Calu3 (cell line): ENCODE results near the gene CACNA1E. TPM values are rescaled to one million over a fixed set of nuclear protein-coding genes. Genes with fewer than 3 reads are reported as not detected.
"Not testable (repeated sequence)": the region's sequence is repeated elsewhere in the genome, so short reads cannot be mapped to it uniquely, and the experiment has no call there.

ENCODE experiments used
- BruUV-seq: library from RNA; stranded (reverse); fragments of 400-500 nt; replicated peaks from 2 replicates; lab custom pipeline; 2021; lab: Mats Ljungman, UMichigan
- CTCF ChIA-PET: fragments of 300-600 bp; sonication (Branson Sonifier 250); formaldehyde crosslinking; loops from one replicate; lab custom pipeline; 2022; ENCODE audit warnings: antibody characterized with exemption; lab: Charles Lee
- DNase-seq: peaks from one replicate; pipeline ENCODE4 v3.0.0; 2022
- H3K27ac Mint-ChIP-seq: one replicate; pipeline ENCODE4 v1.8.0; 2022; ENCODE audit warnings: mixed read lengths; ENCODE audit not compliant: unreplicated experiment
- H3K27me3 Mint-ChIP-seq: one replicate; pipeline ENCODE4 v1.8.0; 2022; ENCODE audit warnings: mixed read lengths; ENCODE audit not compliant: unreplicated experiment
- H3K36me3 Mint-ChIP-seq: one replicate; pipeline ENCODE4 v1.8.0; 2022; ENCODE audit warnings: mild to moderate bottlenecking, moderate library complexity, mixed read lengths; ENCODE audit not compliant: insufficient read depth, unreplicated experiment
- H3K4me1 Mint-ChIP-seq: one replicate; pipeline ENCODE4 v1.8.0; 2022; ENCODE audit warnings: mild to moderate bottlenecking, low read depth, mixed read lengths; ENCODE audit not compliant: unreplicated experiment
- H3K4me3 Mint-ChIP-seq: one replicate; pipeline ENCODE4 v1.8.0; 2022; ENCODE audit warnings: mild to moderate bottlenecking, low read depth, moderate library complexity, mixed read lengths; ENCODE audit not compliant: unreplicated experiment
- H3K9me3 Mint-ChIP-seq: one replicate; pipeline ENCODE4 v1.8.0; 2022; ENCODE audit warnings: low read depth, mixed read lengths; ENCODE audit not compliant: unreplicated experiment
- CTCF ChIP-seq: fragments of 200-600 bp; IDR thresholded peaks from one replicate; pipeline ENCODE4 v1.8.0; 2022; ENCODE audit warnings: antibody characterized with exemption; ENCODE audit not compliant: unreplicated experiment
- intact Hi-C: fragments of 100-400 bp; cut with micrococcal nuclease; formaldehyde crosslinking; loops from one replicate; pipeline ENCODE4 v1.10.0; 2022; ENCODE audit not compliant: unreplicated experiment
- total RNA-seq: library from RNA; stranded (reverse); gene quantifications from 2 replicates; pipeline ENCODE4 v1.2.3, GENCODE V29; 2022

CACNA1E gene
- total RNA-seq, 1 experiment from 2014 or later, result not detected

- H3K27me3 Mint-ChIP-seq, result no peaks in the 10 kb centered on the region
- TF ChIP-seq CTCF, result no peak
- CTCF ChIA-PET, result no interaction called here
- no peak for DNase-seq
- intact Hi-C loops, result no loop called here
- no peaks in the 10 kb centered on the region for H3K4me1 Mint-ChIP-seq
- H3K27ac Mint-ChIP-seq, result no peak overlapping the region
- no peaks in the 10 kb centered on the region for H3K36me3 Mint-ChIP-seq
- no TSS peak for BruUV-seq
- no peak overlapping the region for H3K4me3 Mint-ChIP-seq
- peaks cover 6% of the 10 kb centered on the region for H3K9me3 Mint-ChIP-seq
Observed at GRCh38 chr1:181818459-181818858, 335.1 kb downstream of the CACNA1E start.

GRCh38 chr1:181818943-181819342, 335.6 kb downstream of the CACNA1E start:
- CTCF ChIA-PET, result no interaction called here
- no peaks in the 10 kb centered on the region for H3K36me3 Mint-ChIP-seq
- DNase-seq, result no peak
- no peak for TF ChIP-seq CTCF
- H3K27ac Mint-ChIP-seq, result no peak overlapping the region
- no peak overlapping the region for H3K4me3 Mint-ChIP-seq
- no peaks in the 10 kb centered on the region for H3K27me3 Mint-ChIP-seq
- H3K9me3 Mint-ChIP-seq, result peaks cover 6% of the 10 kb centered on the region
- BruUV-seq, result no TSS peak
- no peaks in the 10 kb centered on the region for H3K4me1 Mint-ChIP-seq
- intact Hi-C loops, result no loop called here

GRCh38 chr1:181821701-181822100, 338.4 kb downstream of the CACNA1E start:
- CTCF ChIA-PET, result no interaction called here
- H3K4me1 Mint-ChIP-seq, result no peaks in the 10 kb centered on the region
- peaks cover 6% of the 10 kb centered on the region for H3K9me3 Mint-ChIP-seq
- no TSS peak for BruUV-seq
- no peaks in the 10 kb centered on the region for H3K36me3 Mint-ChIP-seq
- TF ChIP-seq CTCF, result no peak
- no peak overlapping the region for H3K4me3 Mint-ChIP-seq
- intact Hi-C loops, result no loop called here
- no peaks in the 10 kb centered on the region for H3K27me3 Mint-ChIP-seq
- H3K27ac Mint-ChIP-seq, result no peak overlapping the region
- no peak for DNase-seq

GRCh38 chr1:181832173-181832880, 349.0 kb downstream of the CACNA1E start:
- BruUV-seq, DNase-seq, H3K4me3 Mint-ChIP-seq, H3K36me3 Mint-ChIP-seq, H3K4me1 Mint-ChIP-seq, H3K27ac Mint-ChIP-seq, CTCF ChIA-PET, H3K27me3 Mint-ChIP-seq, intact Hi-C loops: not testable (repeated sequence)
- peaks cover 24% of the 10 kb centered on the region for H3K9me3 Mint-ChIP-seq

GRCh38 chr1:181846001-181846645, 362.8 kb downstream of the CACNA1E start:
- H3K4me3 Mint-ChIP-seq, result no peak overlapping the region
- BruUV-seq, result no TSS peak
- no peak overlapping the region for H3K27ac Mint-ChIP-seq
- no peak for DNase-seq
- H3K36me3 Mint-ChIP-seq, result no peaks in the 10 kb centered on the region
- intact Hi-C loops, result no loop called here
- H3K4me1 Mint-ChIP-seq, result no peaks in the 10 kb centered on the region
- CTCF ChIA-PET, result no interaction called here
- TF ChIP-seq CTCF, result no peak
- peaks cover 13% of the 10 kb centered on the region for H3K9me3 Mint-ChIP-seq
- no peaks in the 10 kb centered on the region for H3K27me3 Mint-ChIP-seq
